Peyer's patch (tissue), 4 donors: Measurements from ENCODE around the gene AGFG1. TPM values are rescaled to one million over a fixed set of nuclear protein-coding genes. Genes with fewer than 3 reads are reported as not detected.
"Not testable (repeated sequence)": the region's sequence is repeated elsewhere in the genome, so short reads cannot be mapped to it uniquely, and the experiment has no call there.

Source experiments
- DNase-seq, 3 donors: peaks; one replicate each; pipeline ENCODE4 v3.0.0-alpha.2; 2017 to 2019
- H3K27ac ChIP-seq, 4 donors: fragments of 200-600 bp; sonication (generic); one replicate each; pipeline ENCODE4 v1.5.1; 2016 to 2019
- H3K27me3 ChIP-seq, 2 donors: fragments of 200-600 bp; sonication (generic); one replicate each; pipeline ENCODE4 v1.5.1; 2019
- H3K36me3 ChIP-seq, 3 donors: fragments of 200-600 bp; sonication (generic); one replicate each; pipeline ENCODE4 v1.5.1; 2016 to 2019
- H3K4me1 ChIP-seq, 4 donors: fragments of 200-600 bp; sonication (generic); one replicate each; pipeline ENCODE4 v1.5.1; 2016 to 2019
- H3K4me3 ChIP-seq, 4 donors: fragments of 200-600 bp; sonication (generic); 1 replicate in 3 of 4; 2 replicates in 1 of 4; pipeline ENCODE4 v1.5.1; 2016 to 2019; ENCODE audit warnings: mild to moderate bottlenecking in 1 of 4
- H3K9me3 ChIP-seq, 4 donors: fragments of 200-600 bp; sonication (generic); one replicate each; pipeline ENCODE4 v1.5.1; 2016 to 2019; ENCODE audit warnings: mild to moderate bottlenecking in 1 of 4
- POLR2A ChIP-seq, 2 donors: fragments of 450-650 bp; IDR thresholded peaks; one replicate each; pipeline ENCODE4 v1.5.1; 2017; ENCODE audit warnings: antibody characterized with exemption in 2 of 2, mild to moderate bottlenecking in 2 of 2, moderate library complexity in 2 of 2
- total RNA-seq, 4 donors: library from RNA; depleted of rRNA; stranded (reverse); fragments of >200 nt; gene quantifications; one replicate each; pipeline ENCODE4 v1.1.0, GENCODE V29; 2016
- TF ChIP-seq, protein P1 (sequence below), 6 experiments: fragments of 450-650 bp in 4 of 6; fragments of 200-600 bp in 2 of 6; sonication (generic) in 1 of 6; IDR thresholded peaks; one replicate each; pipeline ENCODE4 v1.5.1; 2017 to 2019; ENCODE audit warnings: antibody characterized with exemption in 6 of 6, mild to moderate bottlenecking in 3 of 6, moderate library complexity in 1 of 6

AGFG1 gene
- total RNA-seq, 4 donors from 2014 or later: 24.8 to 68.1 (median 62.6) TPM

DNA sequence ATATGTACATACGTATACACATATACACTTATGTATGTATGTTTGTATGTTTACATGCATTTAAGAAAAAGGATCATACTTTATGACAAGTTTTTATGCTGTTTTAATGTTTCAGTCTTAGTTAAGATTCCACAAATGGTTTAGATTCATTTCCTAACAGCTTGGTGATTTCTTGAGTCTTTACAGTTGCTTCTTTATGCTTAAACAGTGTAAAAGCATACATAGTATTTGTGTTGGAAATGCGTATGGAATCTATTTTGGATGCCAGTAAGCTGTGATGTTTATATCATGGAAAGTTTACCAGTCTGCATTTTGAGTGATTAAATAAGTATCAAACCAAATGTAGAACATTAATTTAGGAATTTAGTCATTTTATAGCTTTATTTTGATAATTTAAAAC lies 55.4 kb downstream of the AGFG1 start:
- H3K36me3 ChIP-seq: peaks cover 0 to 57% (median 0%) of the 10 kb centered on the region in 3 donors
- H3K27ac ChIP-seq: no peak overlapping the region
- no peak for DNase-seq
- H3K4me1 ChIP-seq: no peaks in the 10 kb centered on the region
- H3K27me3 ChIP-seq: no peaks in the 10 kb centered on the region
- TF ChIP-seq POLR2A (IDR thresholded peaks at IDR 0.05): no peak
- TF ChIP-seq, protein P1, sequence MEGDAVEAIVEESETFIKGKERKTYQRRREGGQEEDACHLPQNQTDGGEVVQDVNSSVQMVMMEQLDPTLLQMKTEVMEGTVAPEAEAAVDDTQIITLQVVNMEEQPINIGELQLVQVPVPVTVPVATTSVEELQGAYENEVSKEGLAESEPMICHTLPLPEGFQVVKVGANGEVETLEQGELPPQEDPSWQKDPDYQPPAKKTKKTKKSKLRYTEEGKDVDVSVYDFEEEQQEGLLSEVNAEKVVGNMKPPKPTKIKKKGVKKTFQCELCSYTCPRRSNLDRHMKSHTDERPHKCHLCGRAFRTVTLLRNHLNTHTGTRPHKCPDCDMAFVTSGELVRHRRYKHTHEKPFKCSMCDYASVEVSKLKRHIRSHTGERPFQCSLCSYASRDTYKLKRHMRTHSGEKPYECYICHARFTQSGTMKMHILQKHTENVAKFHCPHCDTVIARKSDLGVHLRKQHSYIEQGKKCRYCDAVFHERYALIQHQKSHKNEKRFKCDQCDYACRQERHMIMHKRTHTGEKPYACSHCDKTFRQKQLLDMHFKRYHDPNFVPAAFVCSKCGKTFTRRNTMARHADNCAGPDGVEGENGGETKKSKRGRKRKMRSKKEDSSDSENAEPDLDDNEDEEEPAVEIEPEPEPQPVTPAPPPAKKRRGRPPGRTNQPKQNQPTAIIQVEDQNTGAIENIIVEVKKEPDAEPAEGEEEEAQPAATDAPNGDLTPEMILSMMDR (IDR thresholded peaks at IDR 0.05): no peak
- H3K9me3 ChIP-seq: no peaks in the 10 kb centered on the region
- H3K4me3 ChIP-seq: no peak overlapping the region

DNA sequence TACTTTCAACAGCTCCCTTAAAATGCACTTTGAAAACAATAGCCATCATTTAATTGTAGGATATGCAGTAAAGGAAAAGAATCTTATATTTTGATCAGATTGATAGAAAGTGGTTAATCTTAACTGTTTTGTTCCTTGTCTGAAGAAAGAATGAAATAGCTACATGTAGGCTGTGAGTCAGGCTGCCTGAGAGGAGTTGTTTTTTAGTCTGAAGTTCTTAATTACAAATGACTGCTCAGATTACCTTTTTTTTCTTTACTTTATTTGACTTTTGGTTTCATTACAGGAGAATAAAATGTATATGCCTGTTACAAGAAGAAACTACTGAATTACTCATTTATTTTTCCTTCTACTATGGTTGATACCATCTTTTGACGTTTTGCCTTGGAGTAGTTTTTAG lies 56.8 kb downstream of the AGFG1 start:
- no peak for DNase-seq
- no peaks in the 10 kb centered on the region for H3K27me3 ChIP-seq
- TF ChIP-seq, protein P1 (IDR thresholded peaks at IDR 0.05): no peak
- TF ChIP-seq POLR2A (IDR thresholded peaks at IDR 0.05): no peak

DNA sequence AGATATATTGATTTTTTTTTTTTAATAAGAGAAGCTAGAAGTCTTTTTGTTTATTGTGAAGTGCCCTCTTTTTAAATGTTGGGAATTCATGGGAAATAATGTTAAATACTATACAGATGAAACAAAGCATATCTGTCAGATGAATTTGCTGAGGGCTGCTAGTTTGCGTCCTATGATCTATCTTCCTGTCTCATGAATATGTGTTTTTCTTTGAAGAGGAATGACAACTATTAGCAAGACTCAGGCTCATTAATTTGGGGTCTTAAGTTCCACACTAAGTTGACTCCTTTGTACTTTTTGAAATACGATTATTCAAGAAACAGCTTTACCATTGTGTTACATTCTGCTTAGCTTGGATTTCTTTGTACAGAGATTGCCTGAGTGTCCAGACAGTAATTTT lies 57.9 kb downstream of the AGFG1 start:
- no peak for DNase-seq
- H3K4me1 ChIP-seq: no peaks in the 10 kb centered on the region
- H3K27ac ChIP-seq: no peak overlapping the region
- H3K36me3 ChIP-seq: peaks cover 0 to 70% (median 0%) of the 10 kb centered on the region in 3 donors
- H3K4me3 ChIP-seq: no peak overlapping the region
- no peaks in the 10 kb centered on the region for H3K9me3 ChIP-seq
- no peaks in the 10 kb centered on the region for H3K27me3 ChIP-seq
- TF ChIP-seq, protein P1 (IDR thresholded peaks at IDR 0.05): no peak
- TF ChIP-seq POLR2A (IDR thresholded peaks at IDR 0.05): no peak

More for the DNA sequence above, 56.8 kb downstream of the AGFG1 start:
- Histone ChIP-seq H3K27ac (no peak overlapping the region), H3K36me3 (peaks cover 0 to 69% (median 0%) of the 10 kb centered on the region in 3 donors), H3K4me1 (no peaks in the 10 kb centered on the region), H3K9me3 (no peaks in the 10 kb centered on the region), H3K4me3 (no peak overlapping the region)

DNA sequence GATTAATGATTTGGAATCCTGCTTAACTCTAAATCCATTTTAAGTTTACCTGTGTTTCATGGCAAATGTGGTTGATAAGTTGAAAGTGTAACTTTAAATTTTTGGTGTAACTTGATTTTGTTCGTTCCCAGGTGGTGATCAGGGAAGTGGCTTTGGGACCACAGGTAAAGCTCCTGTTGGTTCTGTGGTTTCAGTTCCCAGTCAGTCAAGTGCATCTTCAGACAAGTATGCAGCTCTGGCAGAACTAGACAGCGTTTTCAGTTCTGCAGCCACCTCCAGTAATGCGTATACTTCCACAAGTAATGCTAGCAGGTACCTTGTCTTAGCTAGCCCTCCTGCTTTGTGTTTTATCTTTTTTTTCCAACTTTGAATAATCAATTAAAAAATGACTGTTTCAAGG lies 62.8 kb downstream of the AGFG1 start:
- Histone ChIP-seq H3K27ac (no peak overlapping the region), H3K36me3 (peaks cover 0 to 82% (median 0%) of the 10 kb centered on the region in 3 donors), H3K27me3 (no peaks in the 10 kb centered on the region), H3K4me3 (no peak overlapping the region), H3K4me1 (no peaks in the 10 kb centered on the region), H3K9me3 (no peaks in the 10 kb centered on the region)
- DNase-seq: no peak
- no peak for TF ChIP-seq POLR2A (IDR thresholded peaks at IDR 0.05)
- TF ChIP-seq, protein P1 (IDR thresholded peaks at IDR 0.05): no peak

DNA sequence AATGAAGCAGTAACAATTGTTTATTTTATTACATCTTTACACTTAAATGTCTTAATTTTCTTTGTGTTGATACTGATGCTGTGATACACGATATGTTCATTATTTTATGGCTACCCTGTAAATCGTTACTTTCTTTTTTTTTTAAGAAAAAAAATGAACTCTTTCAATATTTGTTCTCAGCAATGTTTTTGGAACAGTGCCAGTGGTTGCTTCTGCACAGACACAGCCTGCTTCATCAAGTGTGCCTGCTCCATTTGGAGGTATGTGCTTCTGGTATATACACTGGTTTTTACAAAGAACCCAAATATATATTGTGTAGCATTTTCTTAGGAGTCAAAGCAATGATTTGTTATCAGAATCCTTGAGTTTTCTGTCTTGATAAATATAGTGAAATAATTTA lies 64.5 kb downstream of the AGFG1 start:
- no peaks in the 10 kb centered on the region for H3K27me3 ChIP-seq
- no peak overlapping the region for H3K27ac ChIP-seq
- DNase-seq: no peak
- TF ChIP-seq, protein P1 (IDR thresholded peaks at IDR 0.05): no peak
- TF ChIP-seq POLR2A (IDR thresholded peaks at IDR 0.05): no peak
- H3K4me1 ChIP-seq: no peaks in the 10 kb centered on the region
- peaks cover 0 to 7% (median 0%) of the 10 kb centered on the region in 4 donors for H3K9me3 ChIP-seq
- H3K36me3 ChIP-seq: peaks cover 0 to 91% (median 0%) of the 10 kb centered on the region in 3 donors
- no peak overlapping the region for H3K4me3 ChIP-seq

DNA sequence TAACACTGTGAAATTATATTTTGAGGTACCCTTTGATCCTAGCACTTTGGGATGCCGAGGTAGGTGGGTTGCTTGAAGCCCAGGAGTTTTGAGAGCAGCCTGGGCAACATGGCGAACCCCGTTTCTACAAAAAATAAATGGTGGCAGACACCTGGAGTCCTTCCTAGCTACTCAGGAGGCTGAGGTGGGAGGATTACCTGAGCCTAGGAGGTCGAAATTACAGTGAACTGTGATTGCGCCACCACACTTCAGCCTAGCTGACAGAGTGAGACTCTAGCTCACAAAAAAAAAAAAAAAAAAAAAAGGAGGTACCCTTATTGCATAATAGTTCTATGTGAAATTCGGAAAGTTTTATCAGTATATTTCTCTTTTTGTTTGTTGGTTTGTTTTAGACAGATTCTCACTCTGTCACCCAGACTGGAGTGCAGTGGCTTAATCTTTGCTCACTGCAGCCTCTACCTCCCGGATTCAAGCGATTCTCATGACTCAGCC lies 67.6 kb downstream of the AGFG1 start:
- no peaks in the 10 kb centered on the region for H3K4me1 ChIP-seq
- no peaks in the 10 kb centered on the region for H3K27me3 ChIP-seq
- H3K4me3 ChIP-seq: no peak overlapping the region
- no peak for DNase-seq
- H3K36me3 ChIP-seq: peaks cover 0 to 67% (median 0%) of the 10 kb centered on the region in 3 donors
- peaks cover 0 to 7% (median 0%) of the 10 kb centered on the region in 4 donors for H3K9me3 ChIP-seq
- TF ChIP-seq, protein P1 (IDR thresholded peaks at IDR 0.05): no peak
- TF ChIP-seq POLR2A (IDR thresholded peaks at IDR 0.05): no peak
- no peak overlapping the region for H3K27ac ChIP-seq

DNA sequence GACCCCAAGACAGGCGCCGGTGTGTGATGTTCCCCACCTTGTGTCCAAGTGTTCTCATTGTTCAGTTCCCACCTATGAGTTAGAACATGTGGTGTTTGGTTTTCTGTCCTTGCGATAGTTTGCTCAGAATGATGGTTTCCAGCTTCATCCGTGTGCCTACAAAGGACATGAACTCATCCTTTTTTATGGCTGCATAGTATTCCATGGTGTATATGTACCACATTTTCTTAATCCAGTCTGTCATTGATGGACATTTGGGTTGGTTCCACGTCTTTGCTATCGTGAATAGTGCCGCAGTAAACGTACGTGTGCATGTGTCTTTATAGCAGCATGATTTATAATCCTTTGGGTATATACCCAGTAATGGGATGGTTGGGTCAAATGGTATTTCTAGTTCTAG lies 68.4 kb downstream of the AGFG1 start:
- not testable (repeated sequence) for H3K4me1 ChIP-seq
- peaks cover 0 to 63% (median 0%) of the 10 kb centered on the region in 3 donors for H3K36me3 ChIP-seq

More for the DNA sequence above, 68.4 kb downstream of the AGFG1 start:
- H3K9me3 ChIP-seq, H3K27me3 ChIP-seq, H3K4me3 ChIP-seq, DNase-seq, H3K27ac ChIP-seq: not testable (repeated sequence)
